ENCODE measurements around the gene HS3ST1.
A peak's percentile ranks its signal among the peaks of the same experiment; 100 is the strongest.
"Not testable (repeated sequence)": the region's sequence is repeated elsewhere in the genome, so short reads cannot be mapped to it uniquely, and the experiment has no call there.

Gene HS3ST1

DNA sequence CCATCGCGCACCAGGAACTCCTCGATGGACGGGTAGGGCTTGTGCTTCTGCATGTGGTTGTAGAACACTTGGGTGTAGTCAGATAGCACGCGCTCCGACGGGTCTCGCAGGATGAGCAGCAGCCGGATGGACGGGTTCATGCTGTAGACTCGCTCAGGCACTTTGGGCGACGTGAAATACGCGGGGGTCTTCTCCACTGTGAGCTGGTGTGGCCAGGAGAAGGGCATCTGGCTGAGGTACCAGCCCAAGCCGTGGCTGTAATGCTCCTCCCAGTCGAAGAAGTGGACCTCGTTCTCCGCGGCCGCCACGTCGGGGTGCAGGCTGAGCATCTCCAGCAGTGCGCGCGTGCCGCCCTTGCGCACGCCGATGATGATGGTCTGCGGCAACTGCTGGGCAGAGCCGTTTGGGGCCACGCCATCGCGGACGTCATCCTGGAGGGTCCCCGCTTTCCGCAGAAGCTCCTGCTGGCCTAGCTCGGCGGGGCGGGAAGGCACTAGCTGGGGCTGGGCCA lies 29.2 kb downstream of the HS3ST1 start:
- DNase-seq = no peak

DNA sequence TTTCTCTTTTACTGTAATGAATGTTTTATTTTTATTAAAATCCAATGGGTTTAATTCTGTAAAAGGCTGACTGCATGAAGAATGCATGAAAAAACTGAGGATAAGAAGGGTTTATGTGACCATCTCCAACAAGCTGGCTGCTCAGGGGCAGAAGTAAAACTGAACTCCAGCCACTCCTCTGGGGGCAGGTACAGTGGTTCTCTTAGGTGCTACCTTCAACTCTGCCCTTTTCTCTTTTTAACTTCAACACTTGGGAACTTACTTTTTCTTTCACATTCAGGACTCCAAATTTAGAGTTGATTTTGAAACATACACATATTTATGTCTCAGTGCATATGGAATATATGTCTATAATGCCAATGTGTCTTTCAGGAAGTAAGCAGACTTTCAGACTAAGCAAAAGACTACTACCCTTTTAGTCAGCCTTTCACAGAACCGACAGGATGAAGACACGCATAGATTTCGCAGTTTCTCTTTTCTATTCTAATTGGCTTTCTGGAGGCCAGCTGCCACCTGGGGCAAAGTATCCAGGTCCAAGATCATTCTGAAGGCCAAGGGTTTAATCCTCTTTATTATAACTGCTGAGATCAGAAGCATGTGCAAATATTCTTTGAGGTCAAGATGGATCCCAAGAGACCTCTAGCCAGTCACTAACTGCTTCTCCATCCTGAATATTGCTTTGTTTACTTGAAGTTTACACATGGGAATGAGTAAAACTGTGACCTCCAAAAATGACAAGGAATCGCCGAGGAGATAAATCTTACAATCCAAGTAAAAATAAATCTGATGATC lies 30.7 kb downstream of the HS3ST1 start:
- no peak for DNase-seq

DNA sequence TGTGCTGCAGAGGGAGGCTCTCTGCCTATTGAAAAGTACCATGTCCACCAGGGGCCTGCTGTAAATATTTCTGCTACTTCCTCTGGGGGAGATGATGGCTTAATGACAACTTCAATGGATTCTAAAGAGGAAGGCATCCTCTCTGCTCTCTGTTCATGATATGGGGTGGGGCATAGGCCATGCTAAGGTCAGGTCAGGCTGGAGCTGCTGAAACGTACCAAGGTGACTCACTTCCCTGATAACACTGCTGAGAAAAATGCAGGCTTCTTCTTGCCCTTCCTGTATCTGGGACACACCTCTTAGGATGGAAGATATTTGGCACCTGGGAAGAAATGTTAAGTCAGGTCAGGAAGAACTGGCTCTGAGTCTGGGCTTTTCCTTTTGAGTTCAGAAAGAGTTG lies 31.5 kb downstream of the HS3ST1 start:
- DNase-seq = no peak

DNA sequence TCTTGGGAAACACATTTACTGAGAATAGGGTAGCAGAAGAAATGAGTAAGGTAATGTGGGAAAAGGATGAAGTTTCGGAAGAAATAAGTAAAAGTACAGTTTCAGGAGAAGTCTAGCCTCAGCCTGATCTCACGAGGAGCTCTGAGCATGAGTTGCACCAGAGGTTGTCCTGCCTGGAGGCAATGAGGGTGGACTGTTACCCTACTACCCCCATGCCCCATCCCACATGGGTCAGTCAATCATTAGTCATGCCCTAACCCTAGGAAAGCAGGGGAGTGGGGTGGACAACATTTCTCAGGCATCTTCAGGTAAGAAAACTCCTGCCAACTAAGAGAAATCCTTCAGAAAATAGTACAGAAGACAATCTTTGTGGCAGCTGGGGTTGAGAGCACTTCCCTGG lies 35.1 kb downstream of the HS3ST1 start:
- DNase-seq = no peak

DNA sequence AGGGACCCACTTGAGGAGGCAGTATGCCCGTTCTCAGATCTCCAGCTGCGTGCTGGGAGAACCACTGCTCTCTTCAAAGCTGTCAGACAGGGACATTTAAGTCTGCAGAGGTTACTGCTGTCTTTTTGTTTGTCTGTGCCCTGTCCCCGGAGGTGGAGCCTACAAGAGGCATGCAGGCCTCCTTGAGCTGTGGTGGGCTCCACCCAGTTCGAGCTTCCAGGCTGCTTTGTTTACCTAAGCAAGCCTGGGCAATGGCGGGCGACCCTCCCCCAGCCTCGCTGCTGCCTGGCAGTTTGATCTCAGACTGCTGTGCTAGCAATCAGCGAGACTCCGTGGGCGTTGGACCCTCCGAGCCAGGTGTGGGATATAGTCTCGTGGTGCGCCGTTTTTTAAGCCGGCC lies 44.6 kb downstream of the HS3ST1 start:
- DNase-seq = not testable (repeated sequence)

DNA sequence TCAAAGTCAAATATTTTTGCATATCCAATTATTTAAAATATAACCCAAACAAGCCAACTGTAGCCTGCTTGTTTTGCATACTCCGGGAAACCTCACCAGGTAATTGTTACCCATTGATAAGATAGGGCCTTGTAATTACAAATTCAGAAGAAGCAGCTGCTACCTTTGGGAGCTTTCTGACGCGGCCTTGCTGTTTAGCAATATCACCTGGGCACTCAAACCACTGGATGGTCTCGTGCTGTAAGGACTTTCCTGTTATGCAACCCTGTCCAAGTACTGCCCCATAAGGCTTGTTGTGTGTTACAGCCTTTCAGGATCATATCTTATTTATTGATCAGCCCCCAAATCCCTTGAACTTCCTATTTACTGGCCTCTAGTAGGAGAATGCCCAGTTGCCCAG lies 52.1 kb downstream of the HS3ST1 start:
- DNase-seq = no peak

DNA sequence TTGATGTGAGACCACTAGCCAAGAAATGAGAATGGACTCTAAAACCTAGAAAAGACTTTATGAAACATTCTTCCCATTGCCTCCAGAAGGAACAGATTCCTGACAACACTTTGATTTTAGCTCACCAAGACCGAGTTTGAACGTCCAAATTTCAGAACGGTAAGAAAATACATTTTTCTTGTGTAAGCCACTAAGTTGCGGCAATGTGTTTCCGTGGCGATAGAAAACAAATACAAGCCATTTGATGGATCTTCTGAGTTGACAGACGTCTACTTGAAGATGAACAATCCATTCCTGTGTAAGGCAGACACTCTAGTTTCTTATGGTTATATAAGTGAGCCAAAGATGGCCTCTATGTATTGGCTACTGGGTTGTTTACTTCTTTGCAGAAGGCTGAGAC lies 52.5 kb downstream of the HS3ST1 start:
- no peak for DNase-seq

DNA sequence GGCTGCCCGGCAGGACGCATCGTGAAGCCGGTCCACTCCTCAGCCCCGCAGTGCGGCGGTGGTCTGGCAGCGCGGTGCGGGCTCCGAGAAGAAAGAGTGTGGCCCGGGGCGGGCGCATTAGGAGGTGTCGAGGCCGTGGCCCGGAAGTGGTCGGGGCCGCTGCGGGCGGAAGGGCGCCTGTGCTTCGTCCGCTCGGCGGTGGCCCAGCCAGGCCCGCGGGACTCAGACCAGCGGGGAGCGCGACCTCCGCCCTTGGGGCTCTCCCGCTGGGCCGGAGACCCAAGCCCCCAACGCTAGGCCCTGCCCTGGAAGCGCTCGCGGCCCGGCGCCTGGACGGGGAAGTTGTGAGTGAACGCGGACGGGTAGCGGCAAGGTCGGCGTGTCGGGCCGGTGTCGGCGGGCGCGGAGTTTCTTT lies 60.0 kb downstream of the HS3ST1 start:
- no peak for DNase-seq

DNA sequence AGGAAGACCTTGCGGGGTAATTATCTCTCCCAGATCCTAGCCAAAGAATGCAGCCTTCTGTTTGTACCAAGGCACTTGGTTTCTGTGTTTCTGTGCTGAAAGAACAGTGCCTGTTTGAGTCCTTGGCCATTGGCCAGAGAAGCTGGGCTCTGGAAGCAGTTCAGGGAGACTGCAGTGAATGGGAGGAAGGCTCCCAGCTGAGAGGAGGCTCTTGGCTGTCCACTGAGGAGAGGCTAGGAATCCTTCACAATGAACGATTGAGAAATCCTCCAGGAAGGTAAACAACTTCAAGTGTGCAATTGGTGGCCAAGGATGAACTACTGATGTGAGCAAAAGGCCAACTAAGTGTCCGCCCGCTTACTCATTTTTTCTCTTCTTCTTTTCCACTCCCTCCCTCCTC lies 61.3 kb downstream of the HS3ST1 start:
- peak; percentile 83 for DNase-seq

DNA sequence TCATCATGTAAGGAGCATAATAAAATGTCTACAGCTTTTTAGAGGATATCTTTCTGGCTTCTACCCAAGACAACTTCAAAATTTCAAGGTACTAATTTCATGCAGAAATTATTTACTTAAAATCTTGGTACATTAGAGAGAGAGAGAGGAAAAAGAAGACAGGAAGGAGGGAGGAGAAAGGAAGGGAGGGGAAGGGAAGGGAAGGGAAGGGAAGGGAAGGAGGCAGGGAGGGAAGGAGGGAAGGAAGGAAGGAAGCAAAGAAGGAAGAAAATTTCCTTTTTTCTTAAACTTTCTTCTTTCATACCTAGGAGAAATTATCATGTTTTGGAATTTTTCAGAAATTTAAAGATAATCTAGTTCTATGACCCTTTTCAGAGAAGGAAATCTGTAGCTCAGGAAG lies 61.8 kb downstream of the HS3ST1 start:
- DNase-seq = no peak

DNA sequence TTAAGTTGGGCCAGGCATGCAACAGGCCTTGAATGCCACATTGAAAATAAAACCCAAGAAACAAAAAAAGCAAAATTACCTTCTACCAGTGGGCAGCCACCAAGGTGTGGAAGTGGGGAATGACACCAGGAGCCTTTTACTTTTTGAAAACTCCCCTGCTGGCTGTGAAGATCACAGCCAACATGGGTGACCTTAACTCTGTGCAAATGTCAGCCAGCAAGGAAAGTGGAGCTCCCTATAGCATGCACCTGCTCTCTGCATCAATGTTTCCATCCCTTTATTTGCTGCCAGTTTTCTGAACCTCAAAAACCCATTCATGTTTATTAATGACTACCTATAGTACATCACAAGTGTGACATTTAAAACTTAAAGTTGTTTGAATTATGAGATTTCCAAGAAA lies 63.7 kb downstream of the HS3ST1 start:
- no peak for DNase-seq

DNA sequence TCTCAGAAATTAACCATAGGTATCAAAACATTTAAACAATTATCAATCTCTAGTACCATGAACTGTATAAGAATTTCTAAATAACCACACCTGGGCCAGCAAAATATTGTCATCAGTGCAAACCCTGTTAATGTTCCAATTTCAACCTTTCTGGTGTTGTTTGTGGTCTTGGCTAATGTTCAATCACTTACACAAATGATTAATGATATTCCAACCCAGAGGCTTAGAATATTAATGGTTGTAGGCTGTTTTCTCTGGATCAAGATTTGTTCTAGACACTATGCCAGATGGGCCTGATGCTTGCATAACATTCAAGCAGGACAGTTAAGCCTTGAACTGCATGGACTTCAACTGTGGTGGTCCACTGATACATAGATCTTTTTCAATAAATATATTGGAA lies 69.1 kb downstream of the HS3ST1 start:
- DNase-seq = no peak

DNA sequence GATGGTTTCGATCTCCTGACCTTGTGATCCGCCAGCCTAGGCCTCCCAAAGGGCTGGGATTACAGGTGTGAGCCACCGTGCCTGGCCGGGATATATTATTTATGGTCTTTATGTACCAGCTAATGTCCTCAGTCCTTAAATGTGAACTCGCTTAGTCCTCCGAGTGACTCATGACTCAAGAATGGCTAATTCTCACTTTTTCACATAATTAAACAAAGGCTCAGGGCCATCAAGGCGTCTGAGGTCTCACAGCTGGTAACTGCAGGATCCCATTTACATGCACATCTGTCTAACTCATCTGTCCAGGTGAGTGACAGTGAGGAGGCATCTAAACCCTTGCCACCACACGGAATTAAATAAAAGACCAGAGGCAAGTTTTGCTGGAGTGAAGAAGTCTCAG lies 73.5 kb downstream of the HS3ST1 start:
- no peak for DNase-seq

DNA sequence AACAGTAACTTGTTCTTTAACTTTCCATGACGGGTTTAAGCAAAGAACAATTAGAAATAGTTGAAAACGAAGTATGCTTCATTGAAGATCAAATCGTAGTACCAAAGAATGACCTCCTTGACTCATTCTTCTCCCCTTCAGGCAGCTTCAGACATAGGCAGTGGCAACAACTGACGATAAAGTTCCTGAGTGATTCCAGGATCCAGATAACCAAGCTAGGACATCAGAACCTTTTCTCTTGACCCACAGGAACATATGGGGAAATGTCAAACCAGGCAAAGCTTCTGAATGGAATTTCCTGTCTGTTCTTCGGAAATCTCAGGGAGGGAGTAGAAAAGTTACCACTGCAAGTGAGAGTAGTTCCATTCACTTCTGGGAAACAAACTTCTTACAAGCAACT lies 74.2 kb downstream of the HS3ST1 start:
- DNase-seq = no peak

DNA sequence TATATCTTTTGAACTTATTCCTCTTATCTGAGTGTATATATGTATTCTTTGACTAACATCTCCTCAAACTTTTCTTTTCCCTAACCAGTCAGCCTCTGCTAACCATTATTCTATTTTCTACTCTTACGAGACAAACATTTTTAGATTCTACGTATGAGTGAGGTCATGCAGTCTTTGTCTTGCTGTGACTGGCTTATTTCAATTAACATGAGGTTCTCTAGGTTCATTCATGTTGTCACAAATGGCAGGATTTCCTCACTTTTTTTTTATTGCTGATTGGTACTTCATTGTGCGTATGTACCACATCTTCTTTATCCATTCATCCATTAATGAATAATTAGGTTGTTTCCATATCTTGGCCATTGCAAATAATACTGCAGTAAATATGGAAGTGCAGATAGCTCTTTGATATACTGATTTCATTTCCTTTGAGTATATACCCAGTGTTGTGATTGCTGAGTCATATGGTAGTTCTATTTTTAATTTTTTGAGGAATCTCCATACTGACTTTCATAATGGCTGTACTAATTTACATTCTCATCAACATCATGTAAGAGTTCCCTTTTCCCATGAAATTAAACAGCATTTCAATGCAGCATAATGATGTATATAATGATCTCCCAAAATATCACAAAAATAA lies 80.1 kb downstream of the HS3ST1 start:
- no peak for DNase-seq

DNA sequence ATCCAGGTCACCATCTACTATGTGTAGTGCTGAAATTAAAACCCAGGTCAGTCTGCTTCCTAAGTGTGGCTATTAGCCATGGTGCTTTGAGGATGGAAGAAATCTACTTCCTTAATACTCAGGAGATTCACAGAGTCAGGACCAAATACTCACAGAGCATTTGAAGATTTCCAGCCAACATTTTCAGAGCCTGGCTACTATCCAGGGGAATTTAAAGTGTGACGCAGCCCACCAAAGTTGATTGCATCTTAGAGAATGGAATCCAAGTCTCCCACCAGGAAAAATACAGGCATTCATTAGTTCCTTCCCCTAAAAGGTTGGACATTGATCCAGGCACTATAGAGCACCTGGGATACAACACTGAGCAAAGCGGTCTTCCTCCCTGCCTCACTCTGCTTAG lies 83.8 kb downstream of the HS3ST1 start:
- no peak for DNase-seq

DNA sequence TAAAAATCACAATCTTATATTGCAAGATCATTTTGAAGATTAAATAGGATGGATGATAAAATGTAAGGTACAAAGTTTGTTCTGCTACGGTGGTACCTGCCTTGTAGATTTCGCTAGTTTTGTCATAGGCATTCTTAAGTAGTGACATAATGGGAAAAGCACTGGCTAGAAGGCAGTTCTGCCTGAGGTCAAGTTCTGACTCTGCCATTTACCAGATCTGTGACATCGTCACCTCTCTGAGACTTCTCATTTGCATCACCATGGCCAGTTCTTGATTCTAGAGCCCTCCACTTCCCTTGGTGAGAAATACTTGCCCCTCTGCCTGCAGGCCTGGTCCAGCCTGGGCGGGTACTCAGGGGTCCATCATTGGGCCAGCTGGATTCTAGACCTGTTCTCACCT lies 85.2 kb downstream of the HS3ST1 start:
- DNase-seq = no peak
